AG04449 (cell line): Measurements from ENCODE around the gene TMEM205.

Experiments used
- CTCF ChIA-PET: fragments of 350-600 bp; formaldehyde crosslinking; extraction: SDS; loops from one replicate; lab custom pipeline; 2021; ENCODE audit warnings: antibody characterized with exemption; lab: Yijun Ruan, JAX
- POLR2A ChIA-PET: fragments of 400-600, 350-600 bp; formaldehyde crosslinking; extraction: SDS; loops from one replicate; lab custom pipeline; 2020; ENCODE audit warnings: antibody characterized with exemption, inconsistent platforms; lab: Yijun Ruan, JAX
- DNase-seq: peaks from one replicate; pipeline ENCODE4 v3.0.0-alpha.2; 2010; ENCODE audit warnings: low read depth, low spot score
- H3K4me3 ChIP-seq: 2 replicates; pipeline ENCODE4 v1.5.1; 2011; ENCODE audit warnings: low read depth, mild to moderate bottlenecking, control low read depth, low read length
- TF ChIP-seq, protein P1 (sequence below): IDR thresholded peaks from one replicate; pipeline ENCODE4 v1.5.1; 2011; ENCODE audit warnings: mild to moderate bottlenecking, moderate library complexity, low read length, control low read depth, inconsistent platforms; ENCODE audit not compliant: insufficient read depth; ENCODE audit errors: missing control alignments

TMEM205 gene

DNA sequence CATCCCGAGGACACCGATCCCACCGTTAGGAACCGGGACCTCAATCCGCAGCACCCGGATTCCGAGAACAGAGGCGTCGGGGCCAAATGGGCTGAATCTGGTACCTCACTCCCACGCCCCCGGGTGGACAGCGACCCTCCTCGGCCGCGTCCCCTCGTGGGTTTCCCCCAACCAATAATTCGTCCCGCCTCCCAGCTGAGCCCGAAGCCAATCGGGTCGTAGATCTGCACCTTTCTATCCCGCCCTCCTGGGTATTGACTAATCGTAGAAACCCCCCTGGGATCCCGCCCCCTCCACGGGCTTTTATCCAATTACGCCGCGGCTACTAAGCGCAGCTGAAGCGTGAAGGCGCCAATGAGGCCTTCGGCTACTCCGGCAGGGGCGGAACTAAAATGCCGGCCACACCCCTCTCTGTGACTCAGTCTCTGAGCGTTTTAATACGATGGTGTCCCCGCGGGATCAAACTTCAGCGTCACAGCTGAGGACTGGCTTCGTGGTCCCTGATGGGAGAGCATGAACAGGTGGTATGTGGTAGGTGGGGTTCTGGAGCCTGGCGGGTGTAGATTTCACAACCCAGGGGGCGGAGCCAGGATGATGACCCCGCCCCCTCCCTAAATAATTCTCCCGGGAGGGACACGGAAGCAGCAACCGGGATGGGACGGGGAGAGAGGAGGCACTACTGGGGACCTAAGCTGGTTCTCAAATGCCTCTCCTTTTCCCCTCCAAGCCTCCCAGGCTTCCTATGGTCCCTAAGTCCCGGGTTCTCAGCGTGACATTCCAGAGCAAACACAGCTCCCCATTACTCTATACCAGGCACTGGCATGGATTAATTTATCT, at the start of gene TMEM205, which contains the start of gene CCDC159:
TSS of gene TMEM205 (minus strand) at position 165 of the 837 bp plus-strand sequence. CDS start 649 bp downstream, outside the sequence.
TSS of gene CCDC159 (plus strand) at position 416 of the 837 bp plus-strand sequence. CDS start at position 504, 88 bp downstream.
- ChIA-PET CTCF (interaction anchor here (1.4 to 4.3 kb wide), 4 partner anchors 28 to 136 kb away, joined by 4 to 15 read pairs (median 6); partner anchors contain the start of gene SWSAP1), POLR2A (interaction anchor here (0.7 to 1.1 kb wide), 4 partner anchors 28 to 89 kb away, joined by 3 to 10 read pairs (median 4); partner anchors contain the start of genes ODAD3, PRKCSH and SWSAP1)
- TF ChIP-seq, protein P1, sequence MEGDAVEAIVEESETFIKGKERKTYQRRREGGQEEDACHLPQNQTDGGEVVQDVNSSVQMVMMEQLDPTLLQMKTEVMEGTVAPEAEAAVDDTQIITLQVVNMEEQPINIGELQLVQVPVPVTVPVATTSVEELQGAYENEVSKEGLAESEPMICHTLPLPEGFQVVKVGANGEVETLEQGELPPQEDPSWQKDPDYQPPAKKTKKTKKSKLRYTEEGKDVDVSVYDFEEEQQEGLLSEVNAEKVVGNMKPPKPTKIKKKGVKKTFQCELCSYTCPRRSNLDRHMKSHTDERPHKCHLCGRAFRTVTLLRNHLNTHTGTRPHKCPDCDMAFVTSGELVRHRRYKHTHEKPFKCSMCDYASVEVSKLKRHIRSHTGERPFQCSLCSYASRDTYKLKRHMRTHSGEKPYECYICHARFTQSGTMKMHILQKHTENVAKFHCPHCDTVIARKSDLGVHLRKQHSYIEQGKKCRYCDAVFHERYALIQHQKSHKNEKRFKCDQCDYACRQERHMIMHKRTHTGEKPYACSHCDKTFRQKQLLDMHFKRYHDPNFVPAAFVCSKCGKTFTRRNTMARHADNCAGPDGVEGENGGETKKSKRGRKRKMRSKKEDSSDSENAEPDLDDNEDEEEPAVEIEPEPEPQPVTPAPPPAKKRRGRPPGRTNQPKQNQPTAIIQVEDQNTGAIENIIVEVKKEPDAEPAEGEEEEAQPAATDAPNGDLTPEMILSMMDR = peak; percentile 12
- peak within 1 kb of the TSS; percentile 90 for H3K4me3 ChIP-seq
- peak; percentile 95 for DNase-seq

DNA sequence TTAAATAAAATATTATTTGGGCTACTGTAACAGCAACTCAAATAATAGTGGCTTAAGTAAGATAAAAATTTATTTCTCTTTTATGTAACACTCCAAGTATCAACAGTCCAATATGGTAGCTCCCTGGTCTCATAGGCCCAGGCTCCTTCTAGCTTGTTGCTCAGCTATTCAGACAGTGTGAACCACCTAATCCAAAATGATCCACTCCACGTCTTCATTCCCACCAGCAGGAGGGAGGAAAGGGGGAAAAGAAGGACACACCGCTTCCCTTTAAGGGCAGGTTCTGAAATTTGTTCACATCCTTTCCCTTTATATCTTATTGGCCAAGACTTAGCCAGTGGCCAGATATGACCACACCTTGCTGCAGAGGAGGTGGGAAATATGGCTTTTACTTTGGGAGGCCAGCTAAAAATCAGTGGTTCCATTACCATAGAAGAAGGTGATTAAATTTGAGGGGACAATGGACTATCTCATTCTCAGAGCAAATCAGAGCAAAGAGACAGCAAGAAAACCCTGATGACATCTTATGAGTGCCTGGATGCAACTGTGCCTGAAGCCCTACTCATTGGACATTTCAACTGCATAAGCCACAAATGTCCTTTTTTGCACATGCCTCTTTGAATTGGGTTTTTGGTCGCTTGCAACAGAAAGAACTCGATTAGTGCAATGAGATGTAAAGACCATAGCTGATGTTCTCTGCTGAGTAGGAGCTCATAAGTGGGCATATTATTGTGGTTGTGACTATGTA, 45.0 kb upstream of the TMEM205 start:
- ChIA-PET POLR2A (interaction anchor here (0.9 kb wide), 1 partner anchor 10 kb away, joined by 4 read pairs; no protein-coding TSS in a partner anchor), CTCF (interaction anchor here (1.0 to 4.1 kb wide), 3 partner anchors 10 to 13 kb away, joined by 3 to 45 read pairs (median 4); no protein-coding TSS in a partner anchor)
- DNase-seq = no peak
- TF ChIP-seq, protein P1 = no peak
- no peak overlapping the region for H3K4me3 ChIP-seq

DNA sequence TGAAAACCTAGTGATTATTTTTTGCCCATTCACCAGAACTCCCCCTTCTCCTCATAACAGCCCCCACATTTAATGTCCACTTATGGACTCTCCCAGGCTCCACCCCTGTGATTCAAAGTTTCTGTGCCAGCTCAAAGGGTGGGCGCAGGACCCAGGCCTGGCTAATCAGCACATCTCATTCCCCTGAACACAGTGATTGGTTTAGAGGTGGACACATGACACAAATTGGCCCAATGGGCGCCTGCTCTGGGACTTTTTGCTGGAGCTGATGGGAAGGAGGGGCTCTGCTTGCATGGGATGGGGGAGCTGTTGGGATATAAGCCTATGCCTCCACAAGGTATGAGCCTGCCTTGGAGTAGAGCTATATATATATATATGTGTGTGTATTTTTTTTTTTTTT, 44.3 kb upstream of the TMEM205 start:
- H3K4me3 ChIP-seq = no peak overlapping the region
- no peak for DNase-seq
- ChIA-PET CTCF (interaction anchor here (0.8 to 4.1 kb wide), 4 partner anchors 9 to 97 kb away, joined by 3 to 45 read pairs (median 4); partner anchors contain the start of gene SWSAP1), POLR2A (interaction anchor here (0.9 kb wide), 1 partner anchor 9 kb away, joined by 4 read pairs; no protein-coding TSS in a partner anchor)
- TF ChIP-seq, protein P1 = no peak

DNA sequence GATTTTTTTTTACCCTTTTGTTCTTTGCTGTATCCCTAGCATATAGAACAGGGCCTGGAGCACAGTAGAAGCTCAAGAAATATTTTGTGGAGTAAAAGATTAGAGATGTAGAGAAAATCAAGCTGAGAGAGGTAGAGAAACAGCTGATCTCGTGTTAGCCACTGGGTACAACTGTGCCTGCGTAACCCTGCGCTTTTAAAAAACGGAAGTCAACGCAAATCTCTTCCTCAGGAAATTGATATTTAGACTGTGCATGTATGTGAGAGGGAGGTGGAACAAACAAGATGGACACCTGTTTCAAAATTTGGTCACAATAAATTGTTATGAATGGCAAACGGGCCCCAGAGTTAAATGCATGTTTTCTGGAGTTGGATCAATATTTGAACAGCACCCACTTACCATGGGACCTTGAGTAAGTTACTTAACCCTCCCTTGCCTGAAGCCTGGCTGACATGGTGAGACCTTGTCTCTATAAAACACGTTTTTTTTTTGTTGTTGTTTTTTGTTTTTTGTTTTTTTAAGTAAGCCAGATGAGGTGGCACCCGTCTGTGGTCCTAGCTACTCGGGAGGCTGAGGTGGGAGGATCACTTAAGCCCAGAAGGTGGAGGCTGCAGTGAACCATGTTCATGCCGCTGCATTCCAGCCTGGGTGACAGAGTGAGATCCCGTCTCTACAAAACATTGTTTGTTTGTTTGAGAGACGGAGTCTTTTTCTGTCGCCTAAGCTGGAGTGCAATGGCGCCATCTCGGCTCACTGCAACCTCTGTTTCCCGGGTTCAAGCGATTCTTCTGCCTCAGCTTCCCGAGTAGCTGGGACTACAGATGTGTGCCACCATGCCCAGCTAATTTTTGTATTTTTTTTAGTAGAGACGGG, 41.3 kb upstream of the TMEM205 start:
- no peak for DNase-seq
- ChIA-PET CTCF (interaction anchor here (0.6 to 1.1 kb wide), 2 partner anchors 28 to 134 kb away, joined by 3 to 4 read pairs; no protein-coding TSS in a partner anchor), POLR2A (interaction anchor here (0.6 kb wide), 1 partner anchor 74 kb away, joined by 3 read pairs; no protein-coding TSS in a partner anchor)
- no peak overlapping the region for H3K4me3 ChIP-seq
- TF ChIP-seq, protein P1 = no peak

DNA sequence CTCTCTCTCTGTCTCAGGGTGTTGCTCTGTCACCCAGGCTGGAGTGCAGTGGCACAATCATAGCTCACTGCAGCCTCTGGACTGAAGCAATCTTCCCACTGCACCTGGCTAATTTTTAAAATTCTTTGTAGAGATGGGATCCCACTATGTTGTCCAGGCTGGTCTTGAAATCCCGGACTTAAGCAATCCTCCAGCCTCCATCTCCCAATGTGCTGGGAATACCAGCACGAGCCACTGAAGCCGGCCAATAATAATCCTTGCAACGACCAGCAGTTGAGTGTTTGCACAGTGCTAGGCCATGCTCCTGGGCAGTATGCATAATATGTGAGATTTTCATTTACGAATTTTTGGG, 38.7 kb upstream of the TMEM205 start:
- ChIA-PET CTCF (interaction anchor here (1.3 kb wide), 1 partner anchor 58 kb away, joined by 3 read pairs; no protein-coding TSS in a partner anchor), POLR2A (no interaction called here)
- no peak for DNase-seq
- TF ChIP-seq, protein P1 = no peak
- H3K4me3 ChIP-seq = no peak overlapping the region
